Measurements from ENCODE around the gene DCST2. TPM values are rescaled to one million over a fixed set of nuclear protein-coding genes. Genes with fewer than 3 reads are reported as not detected.

DCST2 gene
- total and polyA plus RNA-seq, 9 of the 15 experiments (the other 6 are each of a cell fraction or from before 2014, with no cell fraction given) = 0.09 to 0.49 (median 0.11) TPM; not detected in 3

GRCh38 chr1:154974102-154974807 lies 59.3 kb downstream of the DCST2 start, which contains the start of gene CKS1B (continued):
- no peak for TF ChIP-seq PTTG1 (tag; IDR thresholded peaks at IDR 0.05; ENCODE audit: low read depth)
- peak; percentile 73; the same call in 1 of the 2 replicates for TF ChIP-seq MTA3 (IDR thresholded peaks at IDR 0.05; ENCODE audit: borderline replicate concordance)
- peak; percentile 20 for TF ChIP-seq TAF9B (IDR thresholded peaks at IDR 0.05; ENCODE audit: partially characterized antibody)
- no peak for TF ChIP-seq IRF2 (CRISPR knock-in tag; IDR thresholded peaks at IDR 0.05)
- TF ChIP-seq FIP1L1 (IDR thresholded peaks at IDR 0.05; ENCODE audit: low read depth, low read length, poor library complexity, severe bottlenecking) = no peak
- no peak for TF ChIP-seq PREB (CRISPR knock-in tag; IDR thresholded peaks at IDR 0.05)
- TF ChIP-seq ZNF780A (CRISPR knock-in tag; IDR thresholded peaks at IDR 0.05) = no peak
- no peak for TF ChIP-seq U2AF1 (optimal IDR thresholded peaks at IDR 0.05; ENCODE audit: low read depth, low read length)
- TF ChIP-seq BDP1 (IDR thresholded peaks at IDR 0.05; ENCODE audit: insufficient read depth, insufficient read length) = no peak
- peak; percentile 19 for TF ChIP-seq GTF2B (IDR thresholded peaks at IDR 0.05; ENCODE audit: extremely low read depth, insufficient read length)
- peak; percentile 98 for TF ChIP-seq ASH1L (IDR thresholded peaks at IDR 0.05; ENCODE audit: borderline replicate concordance, low read depth, partially characterized antibody)
- peak; percentile 76 for TF ChIP-seq BHLHE40 (IDR thresholded peaks at IDR 0.05; ENCODE audit: low read length)
- peak; percentile 97 for TF ChIP-seq SUPT5H (IDR thresholded peaks at IDR 0.05)
- TF ChIP-seq SRSF3 (IDR thresholded peaks at IDR 0.05; ENCODE audit: insufficient read depth, low read length) = no peak
- TF ChIP-seq SRF (CRISPR knock-in tag; IDR thresholded peaks at IDR 0.05) = peak in 1 of 2 experiments; percentile 94; a peak in 2 of 4 replicates
- TF ChIP-seq CREB3 (tag; conservative IDR thresholded peaks at IDR 0.05; ENCODE audit: low read depth) = no peak
- no peak for TF ChIP-seq MCM3 (IDR thresholded peaks at IDR 0.05)
- peak; percentile 100 for TF ChIP-seq E2F4 (CRISPR knock-in tag; IDR thresholded peaks at IDR 0.05; ENCODE audit: low read depth)
- no peak for TF ChIP-seq ZNF695 (CRISPR knock-in tag; IDR thresholded peaks at IDR 0.05)
- TF ChIP-seq EHMT2 (IDR thresholded peaks at IDR 0.05) = no peak
- TF ChIP-seq ZNF398 (CRISPR knock-in tag; IDR thresholded peaks at IDR 0.05) = no peak
- no peak for TF ChIP-seq MIER1 (IDR thresholded peaks at IDR 0.05; ENCODE audit: low read depth)
- no peak for TF ChIP-seq ZNF75A (CRISPR knock-in tag; IDR thresholded peaks at IDR 0.05)

Measured in K562 (cell line).